Colonic mucosa (tissue), 4 donors: ENCODE measurements around the gene HGS. TPM values are rescaled to one million over a fixed set of nuclear protein-coding genes. Genes with fewer than 3 reads are reported as not detected.

Experiments used
- DNase-seq: peaks from one replicate; pipeline ENCODE4 v3.0.0-alpha.2; 2020
- H3K27ac ChIP-seq: fragments of 200-600 bp; one replicate; pipeline ENCODE4 v1.8.0; 2021
- H3K27me3 ChIP-seq: fragments of 200-600 bp; one replicate; pipeline ENCODE4 v1.8.0; 2021
- H3K36me3 ChIP-seq: fragments of 200-600 bp; one replicate; pipeline ENCODE4 v1.8.0; 2021
- H3K4me1 ChIP-seq: fragments of 200-600 bp; one replicate; pipeline ENCODE4 v1.8.0; 2021; ENCODE audit warnings: mild to moderate bottlenecking
- H3K4me3 ChIP-seq: fragments of 200-600 bp; one replicate; pipeline ENCODE4 v1.8.0; 2021
- H3K9ac ChIP-seq, 2 donors: one replicate each; pipeline ENCODE4 v1.7.0; 2013; ENCODE audit warnings: control low read depth in 2 of 2, low read depth in 2 of 2, low read length in 2 of 2
- H3K9me3 ChIP-seq: fragments of 200-600 bp; one replicate; pipeline ENCODE4 v1.8.0; 2021
- intact Hi-C: fragments of 100-400 bp; cut with DNase I; formaldehyde crosslinking; loops from one replicate; pipeline ENCODE4 v1.14.1; 2022
- total RNA-seq, 2 donors: library from RNA; stranded (reverse); fragmentation: NEBNext Ultra II Directional in 1 of 2; extraction: Animal tissue kit (Norgen Biotek cat#: 25700) in 1 of 2; gene quantifications; one replicate each; pipeline ENCODE4 v1.2.1, GENCODE V29; 2021
- TF ChIP-seq, protein P1 (sequence below): fragments of 200-600 bp; IDR thresholded peaks from one replicate; pipeline ENCODE4 v1.8.0; 2022; ENCODE audit warnings: antibody characterized with exemption, mild to moderate bottlenecking
- donor health status: healthy.
- donor health status: DM: no; HTN: no; CAD: no.
- donor health status: DM: no; HTN: no; CAD: no.

HGS gene
- total RNA-seq, 2 donors from 2014 or later = 75.2 to 131 TPM

GRCh38 chr17:81651692-81652091, 32.1 kb upstream of the HGS start:
- H3K4me3 ChIP-seq = no peak overlapping the region
- peaks cover 16% of the 10 kb centered on the region for H3K27me3 ChIP-seq
- TF ChIP-seq, protein P1, sequence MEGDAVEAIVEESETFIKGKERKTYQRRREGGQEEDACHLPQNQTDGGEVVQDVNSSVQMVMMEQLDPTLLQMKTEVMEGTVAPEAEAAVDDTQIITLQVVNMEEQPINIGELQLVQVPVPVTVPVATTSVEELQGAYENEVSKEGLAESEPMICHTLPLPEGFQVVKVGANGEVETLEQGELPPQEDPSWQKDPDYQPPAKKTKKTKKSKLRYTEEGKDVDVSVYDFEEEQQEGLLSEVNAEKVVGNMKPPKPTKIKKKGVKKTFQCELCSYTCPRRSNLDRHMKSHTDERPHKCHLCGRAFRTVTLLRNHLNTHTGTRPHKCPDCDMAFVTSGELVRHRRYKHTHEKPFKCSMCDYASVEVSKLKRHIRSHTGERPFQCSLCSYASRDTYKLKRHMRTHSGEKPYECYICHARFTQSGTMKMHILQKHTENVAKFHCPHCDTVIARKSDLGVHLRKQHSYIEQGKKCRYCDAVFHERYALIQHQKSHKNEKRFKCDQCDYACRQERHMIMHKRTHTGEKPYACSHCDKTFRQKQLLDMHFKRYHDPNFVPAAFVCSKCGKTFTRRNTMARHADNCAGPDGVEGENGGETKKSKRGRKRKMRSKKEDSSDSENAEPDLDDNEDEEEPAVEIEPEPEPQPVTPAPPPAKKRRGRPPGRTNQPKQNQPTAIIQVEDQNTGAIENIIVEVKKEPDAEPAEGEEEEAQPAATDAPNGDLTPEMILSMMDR = no peak
- H3K4me1 ChIP-seq = no peaks in the 10 kb centered on the region
- no peak overlapping the region for H3K27ac ChIP-seq
- H3K36me3 ChIP-seq = no peaks in the 10 kb centered on the region
- DNase-seq = no peak
- H3K9ac ChIP-seq = no peak overlapping the region
- no peaks in the 10 kb centered on the region for H3K9me3 ChIP-seq
- intact Hi-C loops = no loop called here

GRCh38 chr17:81652906-81653771, 30.7 kb upstream of the HGS start:
- peaks cover 6% of the 10 kb centered on the region for H3K27me3 ChIP-seq
- peak overlapping the region in 1 of 2 donors; percentile 24 for H3K9ac ChIP-seq
- H3K36me3 ChIP-seq = no peaks in the 10 kb centered on the region
- no peaks in the 10 kb centered on the region for H3K4me1 ChIP-seq
- intact Hi-C loops = no loop called here
- peak overlapping the region; percentile 4 for H3K4me3 ChIP-seq
- no peak overlapping the region for H3K27ac ChIP-seq
- DNase-seq = no peak
- TF ChIP-seq, protein P1 = no peak
- no peaks in the 10 kb centered on the region for H3K9me3 ChIP-seq

DNA sequence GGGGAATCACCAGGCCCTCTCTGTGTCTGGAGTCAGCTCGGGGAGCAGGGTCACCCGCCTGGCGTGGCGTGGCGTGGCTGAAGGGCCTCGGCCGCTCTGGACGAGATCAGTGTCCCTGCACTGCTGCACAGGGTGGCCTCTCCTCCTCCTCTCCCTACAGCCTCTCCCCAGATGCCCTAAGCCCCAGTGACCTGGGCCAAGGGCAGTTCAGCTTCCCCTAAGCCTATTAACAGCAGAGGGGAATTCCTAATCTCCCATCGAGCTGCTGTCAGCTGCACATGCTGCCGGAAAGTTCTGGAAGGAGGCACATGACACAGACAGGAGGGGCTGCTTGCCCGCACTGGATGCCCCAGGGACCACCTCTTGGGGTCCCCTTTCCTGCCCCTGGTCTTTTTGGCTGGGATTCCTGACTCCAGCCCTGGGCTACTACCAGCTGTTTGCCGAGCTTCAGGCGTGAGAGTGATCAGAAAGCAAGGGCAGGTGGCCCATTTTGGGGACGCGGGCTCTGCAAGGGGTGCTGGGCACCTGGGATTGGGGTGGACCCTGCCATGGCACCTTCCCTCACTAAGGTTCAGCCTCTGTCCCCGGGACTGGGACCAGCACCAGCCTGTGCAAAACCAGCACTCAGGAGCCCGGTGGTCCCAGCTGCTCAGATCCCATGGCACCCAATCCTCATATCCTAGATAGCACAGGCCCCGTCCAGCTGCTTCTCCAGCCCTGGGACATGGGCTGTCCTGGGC, 28.3 kb upstream of the HGS start:
- H3K27me3 ChIP-seq = no peaks in the 10 kb centered on the region
- H3K9ac ChIP-seq = no peak overlapping the region
- TF ChIP-seq, protein P1 = no peak
- no peaks in the 10 kb centered on the region for H3K4me1 ChIP-seq
- DNase-seq = no peak
- H3K27ac ChIP-seq = no peak overlapping the region
- no peaks in the 10 kb centered on the region for H3K9me3 ChIP-seq
- intact Hi-C loops = no loop called here
- H3K36me3 ChIP-seq = no peaks in the 10 kb centered on the region
- H3K4me3 ChIP-seq = no peak overlapping the region

GRCh38 chr17:81656118-81656743, 27.6 kb upstream of the HGS start, which contains the start of gene PDE6G:
TSS of gene PDE6G (minus strand) at chr17:81656542. CDS start at chr17:81653305, 3,237 bp downstream.
- no peak for DNase-seq
- Histone ChIP-seq H3K36me3 (no peaks in the 10 kb centered on the region), H3K9ac (no peak within 1 kb of the TSS), H3K9me3 (no peaks in the 10 kb centered on the region), H3K27ac (no peak within 1 kb of the TSS), H3K27me3 (no peaks in the 10 kb centered on the region), H3K4me3 (no peak within 1 kb of the TSS), H3K4me1 (no peaks in the 10 kb centered on the region)
- intact Hi-C loops = no loop called here
- TF ChIP-seq, protein P1 = no peak

DNA sequence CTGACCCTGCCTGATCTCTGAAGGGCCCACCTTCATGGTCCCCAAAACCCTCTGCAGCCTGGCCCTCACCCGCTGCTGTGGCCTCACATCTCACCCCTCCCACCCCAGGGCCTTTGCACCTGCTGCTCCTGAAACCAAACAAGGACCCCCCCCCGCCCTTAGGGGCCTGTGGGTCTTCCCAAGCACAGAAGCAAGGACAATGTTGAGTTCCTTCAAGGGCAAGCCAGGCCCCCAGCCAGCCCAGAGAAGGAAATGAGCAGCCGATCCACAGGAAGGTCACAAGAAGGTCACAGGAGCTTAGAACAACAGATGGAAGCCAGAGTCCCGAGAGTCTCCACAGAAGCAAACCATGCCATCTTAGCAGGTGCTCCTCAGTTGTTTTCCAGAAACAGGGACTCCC, 27.0 kb upstream of the HGS start:
- intact Hi-C loops = no loop called here
- no peak overlapping the region for H3K27ac ChIP-seq

More for the DNA sequence above, 27.0 kb upstream of the HGS start:
- no peak overlapping the region for H3K4me3 ChIP-seq
- H3K9ac ChIP-seq = no peak overlapping the region
- no peaks in the 10 kb centered on the region for H3K36me3 ChIP-seq
- no peaks in the 10 kb centered on the region for H3K4me1 ChIP-seq
- H3K27me3 ChIP-seq = no peaks in the 10 kb centered on the region
- H3K9me3 ChIP-seq = no peaks in the 10 kb centered on the region
- TF ChIP-seq, protein P1 = no peak
- no peak for DNase-seq
